ENCODE results near the gene C11orf91. TPM values are rescaled to one million over a fixed set of nuclear protein-coding genes. Genes with fewer than 3 reads are reported as not detected.

Gene C11orf91
- total RNA-seq, 4 donors from 2014 or later, result not detected

- 81% methylated on average over 5 of the region's 5 CpGs for WGBS
- TF ChIP-seq POLR2AphosphoS5 (IDR thresholded peaks at IDR 0.05) (no peak), POLR2A (IDR thresholded peaks at IDR 0.05; ENCODE audit: low read depth) (no peak), EP300 (IDR thresholded peaks at IDR 0.05) (no peak)
- TF ChIP-seq, protein P1, sequence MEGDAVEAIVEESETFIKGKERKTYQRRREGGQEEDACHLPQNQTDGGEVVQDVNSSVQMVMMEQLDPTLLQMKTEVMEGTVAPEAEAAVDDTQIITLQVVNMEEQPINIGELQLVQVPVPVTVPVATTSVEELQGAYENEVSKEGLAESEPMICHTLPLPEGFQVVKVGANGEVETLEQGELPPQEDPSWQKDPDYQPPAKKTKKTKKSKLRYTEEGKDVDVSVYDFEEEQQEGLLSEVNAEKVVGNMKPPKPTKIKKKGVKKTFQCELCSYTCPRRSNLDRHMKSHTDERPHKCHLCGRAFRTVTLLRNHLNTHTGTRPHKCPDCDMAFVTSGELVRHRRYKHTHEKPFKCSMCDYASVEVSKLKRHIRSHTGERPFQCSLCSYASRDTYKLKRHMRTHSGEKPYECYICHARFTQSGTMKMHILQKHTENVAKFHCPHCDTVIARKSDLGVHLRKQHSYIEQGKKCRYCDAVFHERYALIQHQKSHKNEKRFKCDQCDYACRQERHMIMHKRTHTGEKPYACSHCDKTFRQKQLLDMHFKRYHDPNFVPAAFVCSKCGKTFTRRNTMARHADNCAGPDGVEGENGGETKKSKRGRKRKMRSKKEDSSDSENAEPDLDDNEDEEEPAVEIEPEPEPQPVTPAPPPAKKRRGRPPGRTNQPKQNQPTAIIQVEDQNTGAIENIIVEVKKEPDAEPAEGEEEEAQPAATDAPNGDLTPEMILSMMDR (IDR thresholded peaks at IDR 0.05), result no peak
- no peaks in the 10 kb centered on the region for H3K36me3 ChIP-seq
- H3K27me3 ChIP-seq, result peaks cover 0 to 8% (median 0%) of the 10 kb centered on the region in 4 donors
- no peaks in the 10 kb centered on the region for H3K4me1 ChIP-seq
- DNase-seq (ENCODE audit: extremely low spot score), result no peak
- no peaks in the 10 kb centered on the region for H3K9me3 ChIP-seq
- no peak overlapping the region for H3K4me3 ChIP-seq
- H3K27ac ChIP-seq (replicated peaks in 1 of 4), result no peak overlapping the region
- intact Hi-C loops (cut with DNase I), result no loop called here
These were observed 30.9 kb downstream of the C11orf91 start for GRCh38 chr11:33669598-33670249.

DNA sequence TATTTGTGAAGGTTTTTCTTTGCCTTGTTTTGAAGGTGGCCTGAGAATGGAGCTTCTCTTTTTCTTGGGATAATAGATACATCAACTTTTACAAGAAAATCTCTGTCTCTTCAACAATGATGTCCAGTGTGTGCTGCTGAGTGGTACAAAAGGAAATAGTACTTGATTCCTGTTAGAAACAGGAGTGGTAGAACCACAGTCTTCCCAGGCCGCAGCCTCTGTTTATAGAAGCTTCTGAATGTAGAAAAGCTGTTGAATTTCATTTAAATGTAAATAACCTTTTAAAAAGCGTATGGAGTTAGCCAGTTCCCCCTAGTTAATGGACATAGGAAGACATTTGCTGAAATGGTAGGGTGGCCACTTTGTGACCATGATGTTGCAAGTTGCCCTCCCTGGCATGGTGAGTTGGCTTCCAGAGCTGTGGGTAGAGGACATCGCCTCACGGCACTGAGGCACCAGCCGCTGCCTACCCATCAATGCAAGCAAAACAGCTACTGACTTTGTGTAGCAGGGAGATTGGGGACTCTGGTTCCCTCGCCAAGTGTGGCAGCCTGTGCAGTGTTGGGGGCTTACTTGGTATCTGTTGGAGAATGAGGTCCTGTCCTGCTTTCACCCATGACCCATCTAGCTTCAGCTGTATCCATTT is 31.6 kb downstream of the C11orf91 start:
- intact Hi-C loops (cut with DNase I), result no loop called here
- TF ChIP-seq POLR2AphosphoS5 (IDR thresholded peaks at IDR 0.05) (no peak), EP300 (IDR thresholded peaks at IDR 0.05) (no peak), POLR2A (IDR thresholded peaks at IDR 0.05; ENCODE audit: low read depth) (no peak)
- TF ChIP-seq, protein P1 (IDR thresholded peaks at IDR 0.05), result no peak
- no peak overlapping the region for H3K4me3 ChIP-seq
- WGBS, result 93% methylated on average over 6 of the region's 6 CpGs
- DNase-seq (ENCODE audit: extremely low spot score), result no peak
- no peaks in the 10 kb centered on the region for H3K9me3 ChIP-seq
- no peaks in the 10 kb centered on the region for H3K4me1 ChIP-seq
- peaks cover 0 to 8% (median 0%) of the 10 kb centered on the region in 4 donors for H3K27me3 ChIP-seq
- no peaks in the 10 kb centered on the region for H3K36me3 ChIP-seq
- no peak overlapping the region for H3K27ac ChIP-seq (replicated peaks in 1 of 4)

DNA sequence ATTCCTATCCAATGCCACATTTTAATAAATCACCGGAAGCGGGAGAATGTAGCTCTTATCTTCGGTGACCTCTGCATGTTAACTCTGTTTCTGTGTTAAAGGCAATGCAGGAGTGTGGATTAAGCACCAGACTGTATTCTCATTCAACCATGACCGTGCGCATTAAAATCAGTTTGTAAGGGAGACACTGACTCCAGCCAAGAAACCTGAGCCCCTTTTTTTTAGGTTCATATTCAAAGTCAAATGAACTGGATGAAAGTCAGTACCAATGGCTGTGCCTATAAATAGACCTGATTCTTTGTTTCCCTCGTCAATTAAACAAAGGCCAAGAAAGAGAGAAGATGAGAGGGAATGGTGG is 32.2 kb downstream of the C11orf91 start:
- 97% methylated on average over 6 of the region's 6 CpGs for WGBS
- Histone ChIP-seq H3K4me3 (no peak overlapping the region), H3K27ac (replicated peaks in 1 of 4) (no peak overlapping the region), H3K36me3 (no peaks in the 10 kb centered on the region), H3K4me1 (no peaks in the 10 kb centered on the region), H3K9me3 (no peaks in the 10 kb centered on the region), H3K27me3 (peaks cover 0 to 8% (median 0%) of the 10 kb centered on the region in 4 donors)
- intact Hi-C loops (cut with DNase I), result no loop called here
- no peak for TF ChIP-seq POLR2A (IDR thresholded peaks at IDR 0.05; ENCODE audit: low read depth)
- TF ChIP-seq POLR2AphosphoS5 (IDR thresholded peaks at IDR 0.05), result no peak
- no peak for TF ChIP-seq EP300 (IDR thresholded peaks at IDR 0.05)
- TF ChIP-seq, protein P1 (IDR thresholded peaks at IDR 0.05), result no peak
- DNase-seq (ENCODE audit: extremely low spot score), result no peak

DNA sequence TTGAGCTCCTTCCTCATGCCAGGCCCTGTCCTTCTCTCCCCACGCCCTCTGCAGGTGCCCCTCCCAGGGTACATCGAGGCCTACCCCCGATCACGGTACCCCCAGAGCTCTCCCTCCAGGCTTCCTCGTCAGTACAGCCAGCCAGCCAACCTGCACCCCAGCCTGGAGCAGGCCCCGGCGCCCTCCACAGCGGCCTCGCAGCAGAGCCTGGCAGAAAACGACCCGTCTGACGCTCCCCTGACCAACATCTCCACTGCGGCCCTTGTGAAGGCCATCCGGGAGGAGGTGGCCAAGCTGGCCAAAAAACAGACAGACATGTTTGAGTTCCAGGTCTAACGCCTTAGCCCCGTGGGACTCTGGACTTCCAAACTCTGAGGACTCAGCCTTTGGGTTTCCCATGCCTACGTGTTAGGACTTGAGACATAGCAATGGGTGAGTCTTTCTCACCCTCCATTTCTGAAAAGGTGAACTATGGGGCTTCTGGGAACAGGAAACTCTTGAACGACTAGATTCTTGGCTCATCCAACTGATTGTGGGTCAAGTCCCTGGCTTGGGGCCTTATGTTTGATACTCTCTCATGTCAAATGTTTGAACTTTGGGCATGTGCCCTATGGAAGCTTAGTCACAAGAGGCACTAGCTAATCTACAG is 32.7 kb downstream of the C11orf91 start:
- no peaks in the 10 kb centered on the region for H3K4me1 ChIP-seq
- WGBS, result 94% methylated on average over 11 of the region's 18 CpGs
- H3K27ac ChIP-seq (replicated peaks in 1 of 4), result no peak overlapping the region
- DNase-seq (ENCODE audit: extremely low spot score), result no peak
- TF ChIP-seq, protein P1 (IDR thresholded peaks at IDR 0.05), result no peak
- TF ChIP-seq EP300 (IDR thresholded peaks at IDR 0.05), result no peak
- TF ChIP-seq POLR2A (IDR thresholded peaks at IDR 0.05; ENCODE audit: low read depth), result no peak
- TF ChIP-seq POLR2AphosphoS5 (IDR thresholded peaks at IDR 0.05), result no peak
- intact Hi-C loops (cut with DNase I), result no loop called here
- no peaks in the 10 kb centered on the region for H3K36me3 ChIP-seq
- peaks cover 0 to 8% (median 0%) of the 10 kb centered on the region in 4 donors for H3K27me3 ChIP-seq
- H3K4me3 ChIP-seq, result no peak overlapping the region
- no peaks in the 10 kb centered on the region for H3K9me3 ChIP-seq

Measured in esophagus muscularis mucosa (tissue), 4 donors.